GM12875 (cell line): Measurements from ENCODE around the gene COL4A1.

Source experiments
- H3K4me3 ChIP-seq: one replicate; pipeline ENCODE4 v1.5.1; 2011; ENCODE audit warnings: low read depth, low read length, control low read depth
- TF ChIP-seq, protein P1 (sequence below): IDR thresholded peaks from 2 replicates; pipeline ENCODE4 v1.5.1; 2011; ENCODE audit warnings: low read depth, mild to moderate bottlenecking, control low read depth, inconsistent platforms, low read length, moderate library complexity, borderline replicate concordance; ENCODE audit not compliant: insufficient read depth

The COL4A1 gene

GRCh38 chr13:110351636-110352420 is 44.9 kb upstream of the COL4A1 start:
- TF ChIP-seq, protein P1, sequence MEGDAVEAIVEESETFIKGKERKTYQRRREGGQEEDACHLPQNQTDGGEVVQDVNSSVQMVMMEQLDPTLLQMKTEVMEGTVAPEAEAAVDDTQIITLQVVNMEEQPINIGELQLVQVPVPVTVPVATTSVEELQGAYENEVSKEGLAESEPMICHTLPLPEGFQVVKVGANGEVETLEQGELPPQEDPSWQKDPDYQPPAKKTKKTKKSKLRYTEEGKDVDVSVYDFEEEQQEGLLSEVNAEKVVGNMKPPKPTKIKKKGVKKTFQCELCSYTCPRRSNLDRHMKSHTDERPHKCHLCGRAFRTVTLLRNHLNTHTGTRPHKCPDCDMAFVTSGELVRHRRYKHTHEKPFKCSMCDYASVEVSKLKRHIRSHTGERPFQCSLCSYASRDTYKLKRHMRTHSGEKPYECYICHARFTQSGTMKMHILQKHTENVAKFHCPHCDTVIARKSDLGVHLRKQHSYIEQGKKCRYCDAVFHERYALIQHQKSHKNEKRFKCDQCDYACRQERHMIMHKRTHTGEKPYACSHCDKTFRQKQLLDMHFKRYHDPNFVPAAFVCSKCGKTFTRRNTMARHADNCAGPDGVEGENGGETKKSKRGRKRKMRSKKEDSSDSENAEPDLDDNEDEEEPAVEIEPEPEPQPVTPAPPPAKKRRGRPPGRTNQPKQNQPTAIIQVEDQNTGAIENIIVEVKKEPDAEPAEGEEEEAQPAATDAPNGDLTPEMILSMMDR, result no peak
- no peak overlapping the region for H3K4me3 ChIP-seq

GRCh38 chr13:110350509-110350908 is 43.6 kb upstream of the COL4A1 start:
- TF ChIP-seq, protein P1, result no peak
- no peak overlapping the region for H3K4me3 ChIP-seq

GRCh38 chr13:110350049-110350448 is 43.1 kb upstream of the COL4A1 start:
- H3K4me3 ChIP-seq, result no peak overlapping the region
- TF ChIP-seq, protein P1, result no peak

DNA sequence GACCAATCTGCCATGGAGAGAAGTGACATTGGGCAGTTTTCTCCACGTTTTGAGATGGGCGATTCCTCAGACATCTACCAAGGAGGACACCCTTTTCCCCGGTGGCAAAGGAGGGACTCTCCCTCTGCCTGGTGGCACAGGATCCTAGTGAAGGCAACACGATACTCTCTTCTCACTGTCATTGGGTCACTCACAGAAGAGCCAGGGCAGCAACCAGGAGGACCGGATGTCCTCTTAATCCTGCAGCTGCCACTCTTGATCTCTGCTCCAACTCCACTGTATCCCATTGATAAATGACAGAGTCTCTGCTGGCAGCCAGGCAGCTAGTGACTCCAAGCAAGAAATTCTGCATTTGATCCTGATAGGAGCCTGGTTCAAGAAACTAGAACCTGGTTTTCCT is 42.3 kb upstream of the COL4A1 start:
- TF ChIP-seq, protein P1, result no peak
- H3K4me3 ChIP-seq, result no peak overlapping the region

DNA sequence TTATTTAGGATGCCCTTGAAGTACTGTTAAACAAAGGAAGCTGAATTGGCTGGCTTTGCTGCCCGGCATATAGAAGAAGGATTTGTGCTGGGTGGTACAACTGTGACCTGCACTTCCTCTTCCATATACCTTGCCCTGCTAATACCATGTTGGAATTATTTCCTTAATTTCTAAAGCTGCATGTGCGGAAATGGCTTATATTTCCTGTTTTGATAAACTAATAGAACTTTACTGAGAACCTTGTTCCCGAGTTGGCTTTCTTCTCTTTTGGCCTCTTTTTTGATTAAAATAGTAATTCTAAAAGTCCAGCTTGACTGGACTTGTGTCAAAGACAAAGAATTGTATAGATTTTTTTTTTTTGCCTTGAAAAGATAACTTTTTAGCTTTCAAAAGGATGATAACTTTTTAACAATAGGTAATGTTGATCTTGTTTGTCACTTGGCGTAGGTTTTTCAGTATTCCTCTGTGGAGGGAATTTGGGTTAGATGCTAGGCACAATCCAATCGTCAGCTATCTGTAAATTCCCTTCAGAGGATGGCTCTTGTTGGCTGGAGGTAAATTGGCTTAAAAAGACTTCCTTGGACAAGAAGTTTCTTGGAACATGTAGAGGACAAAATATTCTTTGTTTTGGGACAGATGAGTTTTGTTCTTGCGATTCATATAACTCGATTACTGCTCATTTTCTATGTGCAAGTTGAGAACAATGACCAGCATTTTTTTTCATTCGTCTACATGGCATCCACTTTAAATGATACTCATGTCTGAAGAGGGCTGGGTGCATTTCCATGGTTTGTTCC is 41.5 kb upstream of the COL4A1 start:
- TF ChIP-seq, protein P1, result no peak
- no peak overlapping the region for H3K4me3 ChIP-seq

DNA sequence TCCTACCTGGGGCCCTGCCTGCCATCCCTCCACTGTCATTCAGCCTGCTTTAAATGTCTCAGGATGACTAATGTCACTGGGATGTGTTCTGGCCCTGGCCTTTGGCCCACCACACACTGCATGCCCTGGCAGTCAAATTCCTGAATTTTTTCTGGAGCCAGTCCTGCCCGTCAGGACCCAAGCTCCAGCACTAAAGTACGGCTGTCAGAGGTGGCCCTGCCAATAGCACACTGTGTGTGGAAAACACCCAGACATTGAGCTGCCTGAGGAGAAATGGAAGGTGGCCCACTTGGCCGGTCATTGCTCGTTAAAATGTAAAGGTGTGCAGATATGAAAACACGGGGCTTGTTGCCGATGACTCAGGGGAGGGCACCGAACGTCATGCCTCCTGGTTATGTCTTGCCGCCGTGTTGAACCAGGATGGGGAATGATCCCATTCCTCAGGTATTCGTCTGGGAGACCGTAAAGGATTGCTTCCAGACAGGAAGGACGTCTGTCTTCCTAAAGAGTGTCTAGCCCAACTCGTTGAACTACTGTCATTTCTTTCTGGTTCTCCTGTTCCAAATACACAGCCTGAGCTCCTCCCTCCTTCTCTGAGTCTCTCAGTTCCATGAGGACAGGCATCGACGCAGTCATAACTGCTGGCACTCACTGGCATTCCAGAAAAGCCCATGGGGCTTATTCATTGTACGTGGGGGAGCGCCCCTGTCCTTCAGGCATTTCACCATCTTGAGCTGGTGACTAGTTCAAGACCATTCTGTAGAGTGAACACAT is 40.8 kb upstream of the COL4A1 start:
- TF ChIP-seq, protein P1, result no peak
- no peak overlapping the region for H3K4me3 ChIP-seq
